ENCODE data around the gene UTS2B.

DNA sequence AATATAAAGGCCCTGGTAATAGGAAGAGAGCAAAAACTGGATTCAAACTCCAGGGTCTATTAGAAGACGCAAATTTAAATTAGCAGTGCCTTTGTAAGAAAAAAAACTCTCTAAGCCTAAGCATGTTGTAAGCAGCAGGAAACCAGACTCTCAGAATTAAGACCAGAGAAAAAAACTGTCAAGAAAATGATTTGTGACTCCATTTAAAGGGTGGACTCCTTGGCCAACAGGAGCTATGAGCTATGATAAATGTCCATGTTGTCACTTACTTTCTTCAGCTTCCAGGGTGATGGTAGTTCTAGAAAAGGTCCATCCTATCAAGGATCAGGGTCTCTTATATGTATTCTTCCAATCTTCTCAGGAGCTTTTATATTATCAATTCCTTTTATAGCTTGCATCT, 36.0 kb downstream of the UTS2B start:
- TF ChIP-seq, protein P1, sequence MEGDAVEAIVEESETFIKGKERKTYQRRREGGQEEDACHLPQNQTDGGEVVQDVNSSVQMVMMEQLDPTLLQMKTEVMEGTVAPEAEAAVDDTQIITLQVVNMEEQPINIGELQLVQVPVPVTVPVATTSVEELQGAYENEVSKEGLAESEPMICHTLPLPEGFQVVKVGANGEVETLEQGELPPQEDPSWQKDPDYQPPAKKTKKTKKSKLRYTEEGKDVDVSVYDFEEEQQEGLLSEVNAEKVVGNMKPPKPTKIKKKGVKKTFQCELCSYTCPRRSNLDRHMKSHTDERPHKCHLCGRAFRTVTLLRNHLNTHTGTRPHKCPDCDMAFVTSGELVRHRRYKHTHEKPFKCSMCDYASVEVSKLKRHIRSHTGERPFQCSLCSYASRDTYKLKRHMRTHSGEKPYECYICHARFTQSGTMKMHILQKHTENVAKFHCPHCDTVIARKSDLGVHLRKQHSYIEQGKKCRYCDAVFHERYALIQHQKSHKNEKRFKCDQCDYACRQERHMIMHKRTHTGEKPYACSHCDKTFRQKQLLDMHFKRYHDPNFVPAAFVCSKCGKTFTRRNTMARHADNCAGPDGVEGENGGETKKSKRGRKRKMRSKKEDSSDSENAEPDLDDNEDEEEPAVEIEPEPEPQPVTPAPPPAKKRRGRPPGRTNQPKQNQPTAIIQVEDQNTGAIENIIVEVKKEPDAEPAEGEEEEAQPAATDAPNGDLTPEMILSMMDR (IDR thresholded peaks at IDR 0.05), result no peak
- no peak for TF ChIP-seq POLR2A (IDR thresholded peaks at IDR 0.05)
